RWPE1 (cell line): Measurements from ENCODE around the gene TCERG1L.

Source experiments
- CTCF ChIA-PET: fragments of 350-600 bp; sonication (Branson Sonifier 250); formaldehyde crosslinking; extraction: SDS; loops from one replicate; lab custom pipeline; 2021; lab: Yijun Ruan, JAX
- POLR2A ChIA-PET: fragments of 400-600 bp; formaldehyde crosslinking; extraction: SDS; loops from one replicate; lab custom pipeline; 2020; ENCODE audit warnings: antibody characterized with exemption; ENCODE audit not compliant: low non-redundant PET; lab: Yijun Ruan, JAX
- DNase-seq: peaks from one replicate; pipeline ENCODE4 v3.0.0; 2012; ENCODE audit warnings: low spot score
- H3K27ac ChIP-seq: fragments of 450-650 bp; 2 replicates; pipeline ENCODE4 v1.5.1; 2017
- TF ChIP-seq, protein P1 (sequence below): fragments of 450-650 bp; conservative IDR thresholded peaks from 2 replicates; pipeline ENCODE4 v1.5.1; 2017; ENCODE audit warnings: low read depth, mild to moderate bottlenecking

Gene TCERG1L

GRCh38 chr10:131046194-131046593 lies 265.3 kb downstream of the TCERG1L start:
- no peak overlapping the region for H3K27ac ChIP-seq
- ChIA-PET CTCF (no interaction called here), POLR2A (no interaction called here)
- DNase-seq, result no peak
- TF ChIP-seq, protein P1, sequence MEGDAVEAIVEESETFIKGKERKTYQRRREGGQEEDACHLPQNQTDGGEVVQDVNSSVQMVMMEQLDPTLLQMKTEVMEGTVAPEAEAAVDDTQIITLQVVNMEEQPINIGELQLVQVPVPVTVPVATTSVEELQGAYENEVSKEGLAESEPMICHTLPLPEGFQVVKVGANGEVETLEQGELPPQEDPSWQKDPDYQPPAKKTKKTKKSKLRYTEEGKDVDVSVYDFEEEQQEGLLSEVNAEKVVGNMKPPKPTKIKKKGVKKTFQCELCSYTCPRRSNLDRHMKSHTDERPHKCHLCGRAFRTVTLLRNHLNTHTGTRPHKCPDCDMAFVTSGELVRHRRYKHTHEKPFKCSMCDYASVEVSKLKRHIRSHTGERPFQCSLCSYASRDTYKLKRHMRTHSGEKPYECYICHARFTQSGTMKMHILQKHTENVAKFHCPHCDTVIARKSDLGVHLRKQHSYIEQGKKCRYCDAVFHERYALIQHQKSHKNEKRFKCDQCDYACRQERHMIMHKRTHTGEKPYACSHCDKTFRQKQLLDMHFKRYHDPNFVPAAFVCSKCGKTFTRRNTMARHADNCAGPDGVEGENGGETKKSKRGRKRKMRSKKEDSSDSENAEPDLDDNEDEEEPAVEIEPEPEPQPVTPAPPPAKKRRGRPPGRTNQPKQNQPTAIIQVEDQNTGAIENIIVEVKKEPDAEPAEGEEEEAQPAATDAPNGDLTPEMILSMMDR, result no peak

- CTCF ChIA-PET, result interaction anchor here (0.8 kb wide), 1 partner anchor 18 kb away, joined by 5 read pairs; no protein-coding TSS in a partner anchor
- TF ChIP-seq, protein P1, result no peak
- DNase-seq, result no peak
- POLR2A ChIA-PET, result interaction anchor here (0.6 kb wide), 1 partner anchor 269 kb away, joined by 3 read pairs; no protein-coding TSS in a partner anchor
- no peak overlapping the region for H3K27ac ChIP-seq
Observed at GRCh38 chr10:131044379-131045111, 267.0 kb downstream of the TCERG1L start.

DNA sequence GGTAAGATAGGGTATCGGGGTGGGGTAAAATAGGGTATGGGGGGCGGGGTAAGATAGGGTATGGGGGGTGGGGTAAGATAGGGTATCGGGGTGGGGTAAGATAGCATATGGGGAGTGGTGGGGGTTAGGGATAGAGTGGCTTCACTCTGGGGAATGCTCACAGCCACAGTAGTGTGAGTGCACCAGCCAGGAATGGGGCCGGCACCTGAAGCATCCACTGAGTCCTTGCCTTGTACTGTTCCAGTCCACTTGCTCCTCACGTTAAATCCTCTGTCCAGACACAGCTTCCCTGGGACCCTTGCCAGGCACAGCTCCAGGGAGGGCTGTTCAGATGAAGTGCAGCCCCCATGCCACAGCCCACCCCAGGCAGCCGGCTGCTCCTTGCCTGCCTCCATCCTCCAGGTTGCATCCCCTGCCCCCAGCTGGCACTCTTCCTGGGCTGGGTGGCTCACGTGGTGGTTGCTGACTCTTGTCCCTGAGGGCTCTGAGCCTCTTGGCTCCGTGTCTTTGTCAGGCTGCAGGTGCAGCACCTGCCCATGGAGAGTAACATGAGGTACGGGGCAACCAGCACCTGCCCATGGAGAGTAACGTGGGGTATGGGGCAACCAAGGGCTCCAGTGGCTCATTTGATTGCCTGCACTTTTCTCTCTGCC lies 268.4 kb downstream of the TCERG1L start:
- no peak for DNase-seq
- CTCF ChIA-PET, result no interaction called here
- TF ChIP-seq, protein P1, result no peak
- POLR2A ChIA-PET, result no interaction called here
- H3K27ac ChIP-seq, result no peak overlapping the region
